Activated naive CD4-positive, alpha-beta T cell treated with anti-CD3 and anti-CD28 coated beads, Interleukin-2, amount 10 ng/mL, durations not matched to agents 7 days and 5 days (primary cell): ENCODE measurements around the gene CLDN22.

Experiments used
- CTCF ChIA-PET: fragments of 350-600 bp; sonication (Branson Sonifier 250); formaldehyde crosslinking; loops from one replicate; lab custom pipeline; 2021; ENCODE audit warnings: antibody characterized with exemption; lab: Charles Lee
- DNase-seq: peaks from one replicate; pipeline ENCODE4 v3.0.0-alpha.2; 2020
- H3K27ac Mint-ChIP-seq: one replicate; pipeline ENCODE4 v1.8.0; 2021; ENCODE audit warnings: mild to moderate bottlenecking, moderate library complexity, mixed read lengths
- H3K27me3 Mint-ChIP-seq: one replicate; pipeline ENCODE4 v1.8.0; 2021; ENCODE audit warnings: mild to moderate bottlenecking, mixed read lengths
- H3K36me3 Mint-ChIP-seq: one replicate; pipeline ENCODE4 v1.8.0; 2021; ENCODE audit warnings: mixed read lengths
- H3K4me1 Mint-ChIP-seq: one replicate; pipeline ENCODE4 v1.8.0; 2021; ENCODE audit warnings: mixed read lengths
- H3K4me3 Mint-ChIP-seq: one replicate; pipeline ENCODE4 v1.8.0; 2021; ENCODE audit warnings: mild to moderate bottlenecking, moderate library complexity, mixed read lengths
- H3K9me3 Mint-ChIP-seq: one replicate; pipeline ENCODE4 v1.8.0; 2021; ENCODE audit warnings: mixed read lengths

CLDN22 gene

GRCh38 chr4:183289688-183290087 lies 30.4 kb downstream of the CLDN22 start:
- DNase-seq, result no peak
- Mint-ChIP-seq H3K27ac (no peak overlapping the region), H3K4me1 (no peaks in the 10 kb centered on the region), H3K9me3 (no peaks in the 10 kb centered on the region), H3K4me3 (no peak overlapping the region), H3K27me3 (no peaks in the 10 kb centered on the region), H3K36me3 (no peaks in the 10 kb centered on the region)
- CTCF ChIA-PET, result no interaction called here

GRCh38 chr4:183288955-183289354 lies 31.1 kb downstream of the CLDN22 start:
- CTCF ChIA-PET, result interaction anchor here (0.6 kb wide), 1 partner anchor 21 kb away, joined by 3 read pairs; no protein-coding TSS in a partner anchor
- H3K27ac Mint-ChIP-seq, result no peak overlapping the region
- no peaks in the 10 kb centered on the region for H3K9me3 Mint-ChIP-seq

DNA sequence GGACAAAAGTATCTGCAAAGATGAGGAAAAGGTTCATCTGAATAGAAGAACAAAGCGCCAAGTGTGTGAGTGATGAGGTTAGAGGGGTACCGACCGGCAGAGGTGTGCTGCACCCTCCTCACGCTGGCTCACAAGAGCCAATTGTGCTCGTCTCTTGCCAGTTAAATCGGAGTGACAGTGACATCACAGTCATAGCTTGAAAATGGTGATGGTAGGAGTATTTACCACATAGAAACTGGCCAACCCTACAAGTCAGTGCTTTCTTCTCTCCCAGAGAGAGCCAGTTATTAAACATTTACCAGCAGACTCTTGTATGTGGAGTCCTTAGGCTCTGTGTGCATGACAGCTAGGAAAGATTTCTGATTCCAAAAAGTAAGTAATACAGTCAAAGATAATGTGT lies 32.4 kb downstream of the CLDN22 start:
- H3K27me3 Mint-ChIP-seq, result no peaks in the 10 kb centered on the region
- no peak for DNase-seq
- H3K9me3 Mint-ChIP-seq, result no peaks in the 10 kb centered on the region
- no peak overlapping the region for H3K4me3 Mint-ChIP-seq
- no peaks in the 10 kb centered on the region for H3K36me3 Mint-ChIP-seq
- H3K4me1 Mint-ChIP-seq, result no peaks in the 10 kb centered on the region
- CTCF ChIA-PET, result no interaction called here
- H3K27ac Mint-ChIP-seq, result no peak overlapping the region

More at GRCh38 chr4:183288955-183289354, 31.1 kb downstream of the CLDN22 start:
- Mint-ChIP-seq H3K4me3 (no peak overlapping the region), H3K4me1 (no peaks in the 10 kb centered on the region), H3K36me3 (no peaks in the 10 kb centered on the region), H3K27me3 (no peaks in the 10 kb centered on the region)
- no peak for DNase-seq

GRCh38 chr4:183287309-183287659 lies 32.8 kb downstream of the CLDN22 start:
- no peak for DNase-seq
- no peaks in the 10 kb centered on the region for H3K9me3 Mint-ChIP-seq
- H3K27ac Mint-ChIP-seq, result no peak overlapping the region
- no peaks in the 10 kb centered on the region for H3K36me3 Mint-ChIP-seq
- CTCF ChIA-PET, result no interaction called here
- H3K27me3 Mint-ChIP-seq, result no peaks in the 10 kb centered on the region
- no peak overlapping the region for H3K4me3 Mint-ChIP-seq
- H3K4me1 Mint-ChIP-seq, result no peaks in the 10 kb centered on the region

DNA sequence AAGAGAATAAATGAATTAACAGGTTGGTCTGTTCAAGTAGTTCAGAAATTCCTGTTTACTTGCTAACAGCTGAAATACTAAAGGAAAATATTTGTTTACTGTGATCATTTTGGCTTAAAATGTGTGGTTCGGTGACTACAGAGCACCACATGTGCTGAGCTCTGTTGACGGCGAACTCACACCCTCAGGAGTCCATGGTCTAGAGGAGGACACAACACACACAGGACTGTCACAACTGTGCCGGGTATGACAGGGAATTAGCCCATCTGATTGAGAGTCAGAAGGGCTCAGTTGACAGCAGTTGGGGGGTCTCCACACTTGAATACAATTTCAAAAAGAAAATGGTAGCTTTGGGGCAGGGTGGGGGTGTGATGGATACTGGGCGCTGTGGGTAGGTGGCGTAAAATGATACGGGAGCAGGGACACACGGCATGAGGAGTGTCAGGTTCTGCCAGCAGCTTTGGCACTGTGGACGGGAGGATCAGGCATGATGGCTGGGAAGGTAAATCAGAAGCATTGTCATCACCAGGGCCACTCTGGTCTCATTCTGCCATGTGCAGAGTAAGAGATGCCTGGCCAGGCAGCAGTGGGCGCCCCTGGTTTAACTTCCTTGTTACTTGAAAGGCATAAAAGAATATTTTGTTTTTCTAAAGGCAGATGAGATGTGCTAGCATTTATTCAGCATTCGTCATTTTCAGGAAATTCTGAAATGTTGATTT lies 33.3 kb downstream of the CLDN22 start:
- H3K9me3 Mint-ChIP-seq, result no peaks in the 10 kb centered on the region
- CTCF ChIA-PET, result no interaction called here
- H3K27me3 Mint-ChIP-seq, result no peaks in the 10 kb centered on the region
- H3K27ac Mint-ChIP-seq, result no peak overlapping the region
- no peak for DNase-seq
- no peak overlapping the region for H3K4me3 Mint-ChIP-seq
- H3K36me3 Mint-ChIP-seq, result no peaks in the 10 kb centered on the region
- no peaks in the 10 kb centered on the region for H3K4me1 Mint-ChIP-seq

GRCh38 chr4:183285886-183286285 lies 34.2 kb downstream of the CLDN22 start:
- H3K27ac Mint-ChIP-seq, result no peak overlapping the region
- no peaks in the 10 kb centered on the region for H3K4me1 Mint-ChIP-seq
- H3K36me3 Mint-ChIP-seq, result no peaks in the 10 kb centered on the region
- no peaks in the 10 kb centered on the region for H3K27me3 Mint-ChIP-seq
- CTCF ChIA-PET, result no interaction called here
- DNase-seq, result no peak
- no peak overlapping the region for H3K4me3 Mint-ChIP-seq
- H3K9me3 Mint-ChIP-seq, result no peaks in the 10 kb centered on the region

DNA sequence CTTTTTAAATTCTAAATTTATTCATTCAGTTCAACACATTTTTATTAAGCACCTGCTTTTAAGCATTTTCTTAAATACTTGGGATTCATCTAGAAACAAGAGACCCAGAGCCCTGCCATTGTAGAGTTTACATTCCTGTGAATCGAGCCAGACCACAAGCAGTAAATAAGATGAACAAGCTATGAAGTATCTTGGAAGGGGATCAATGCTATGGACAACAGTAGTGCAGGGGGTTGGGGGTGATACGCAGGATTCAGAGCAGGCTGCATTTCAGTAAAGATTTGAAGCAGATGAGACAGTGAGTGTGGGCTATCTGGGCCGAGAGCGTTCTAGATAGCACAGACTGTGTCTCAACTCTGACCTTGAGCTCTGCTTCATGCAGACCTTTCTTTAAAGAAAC lies 35.1 kb downstream of the CLDN22 start:
- Mint-ChIP-seq H3K27ac (no peak overlapping the region), H3K4me3 (no peak overlapping the region), H3K27me3 (no peaks in the 10 kb centered on the region), H3K4me1 (no peaks in the 10 kb centered on the region), H3K36me3 (no peaks in the 10 kb centered on the region), H3K9me3 (no peaks in the 10 kb centered on the region)
- no peak for DNase-seq
- CTCF ChIA-PET, result no interaction called here

- Mint-ChIP-seq H3K4me1 (no peaks in the 10 kb centered on the region), H3K27me3 (no peaks in the 10 kb centered on the region), H3K27ac (no peak overlapping the region), H3K9me3 (no peaks in the 10 kb centered on the region), H3K36me3 (no peaks in the 10 kb centered on the region), H3K4me3 (no peak overlapping the region)
- CTCF ChIA-PET, result no interaction called here
- DNase-seq, result no peak
These were observed 35.8 kb downstream of the CLDN22 start for GRCh38 chr4:183284258-183284785.

- CTCF ChIA-PET, result interaction anchor here (0.6 kb wide), 1 partner anchor 201 kb away, joined by 3 read pairs; no protein-coding TSS in a partner anchor
- H3K27ac Mint-ChIP-seq, result no peak overlapping the region
- H3K4me3 Mint-ChIP-seq, result no peak overlapping the region
- no peaks in the 10 kb centered on the region for H3K27me3 Mint-ChIP-seq
- H3K4me1 Mint-ChIP-seq, result no peaks in the 10 kb centered on the region
- H3K36me3 Mint-ChIP-seq, result no peaks in the 10 kb centered on the region
- H3K9me3 Mint-ChIP-seq, result peaks cover 6% of the 10 kb centered on the region
- DNase-seq, result no peak
These were observed 44.0 kb downstream of the CLDN22 start for GRCh38 chr4:183276106-183276505.

- Mint-ChIP-seq H3K4me1 (no peaks in the 10 kb centered on the region), H3K27me3 (no peaks in the 10 kb centered on the region), H3K9me3 (peaks cover 6% of the 10 kb centered on the region), H3K27ac (no peak overlapping the region), H3K4me3 (no peak overlapping the region), H3K36me3 (no peaks in the 10 kb centered on the region)
- CTCF ChIA-PET, result no interaction called here
- no peak for DNase-seq
These were observed 47.7 kb downstream of the CLDN22 start for GRCh38 chr4:183272384-183272783.

GRCh38 chr4:183268556-183268955 lies 51.5 kb downstream of the CLDN22 start:
- no peaks in the 10 kb centered on the region for H3K4me1 Mint-ChIP-seq
- no peak for DNase-seq
- no peaks in the 10 kb centered on the region for H3K27me3 Mint-ChIP-seq
- H3K9me3 Mint-ChIP-seq, result no peaks in the 10 kb centered on the region
- H3K4me3 Mint-ChIP-seq, result no peak overlapping the region
- CTCF ChIA-PET, result interaction anchor here (0.8 to 1.8 kb wide), 2 partner anchors 13 to 329 kb away, joined by 3 to 6 read pairs; no protein-coding TSS in a partner anchor
- H3K27ac Mint-ChIP-seq, result no peak overlapping the region
- no peaks in the 10 kb centered on the region for H3K36me3 Mint-ChIP-seq
